Measurements from ENCODE around the gene C1QL4.
"Not testable (repeated sequence)": the region's sequence is repeated elsewhere in the genome, so short reads cannot be mapped to it uniquely, and the experiment has no call there.

The C1QL4 gene

GRCh38 chr12:49336645-49337584, at the start of gene C1QL4:
TSS of gene C1QL4 (minus strand) at chr12:49337188. CDS start at chr12:49336477, 711 bp downstream.
- H3K4me3 ChIP-seq (ENCODE audit: control insufficient read depth, low read depth, low read length), result peak within 1 kb of the TSS; percentile 37
- DNase-seq (ENCODE audit: low read depth), result peak; percentile 48
- TF ChIP-seq CTCF (conservative IDR thresholded peaks at IDR 0.05; ENCODE audit: control insufficient read depth, insufficient read depth, low read depth, low read length), result peak; percentile 66

- DNase-seq (ENCODE audit: low read depth), result not testable (repeated sequence)
Observed at GRCh38 chr12:49380184-49380583, 43.2 kb upstream of the C1QL4 start.

GRCh38 chr12:49377386-49377785, 40.4 kb upstream of the C1QL4 start:
- no peak for TF ChIP-seq CTCF (conservative IDR thresholded peaks at IDR 0.05; ENCODE audit: control insufficient read depth, insufficient read depth, low read depth, low read length)
- H3K4me3 ChIP-seq (ENCODE audit: control insufficient read depth, low read depth, low read length), result no peak overlapping the region
- DNase-seq (ENCODE audit: low read depth), result no peak

More at GRCh38 chr12:49380184-49380583, 43.2 kb upstream of the C1QL4 start:
- not testable (repeated sequence) for H3K4me3 ChIP-seq (ENCODE audit: control insufficient read depth, low read depth, low read length)

GRCh38 chr12:49375406-49375805, 38.4 kb upstream of the C1QL4 start:
- no peak for DNase-seq (ENCODE audit: low read depth)
- no peak for TF ChIP-seq CTCF (conservative IDR thresholded peaks at IDR 0.05; ENCODE audit: control insufficient read depth, insufficient read depth, low read depth, low read length)
- no peak overlapping the region for H3K4me3 ChIP-seq (ENCODE audit: control insufficient read depth, low read depth, low read length)

- H3K4me3 ChIP-seq (ENCODE audit: control insufficient read depth, low read depth, low read length), result no peak overlapping the region
- no peak for DNase-seq (ENCODE audit: low read depth)
- TF ChIP-seq CTCF (conservative IDR thresholded peaks at IDR 0.05; ENCODE audit: control insufficient read depth, insufficient read depth, low read depth, low read length), result no peak
Observed at GRCh38 chr12:49370539-49370938, 33.6 kb upstream of the C1QL4 start.

GRCh38 chr12:49369411-49370145, 32.6 kb upstream of the C1QL4 start:
- H3K4me3 ChIP-seq (ENCODE audit: control insufficient read depth, low read depth, low read length), result no peak overlapping the region
- TF ChIP-seq CTCF (conservative IDR thresholded peaks at IDR 0.05; ENCODE audit: control insufficient read depth, insufficient read depth, low read depth, low read length), result peak; percentile 53
- DNase-seq (ENCODE audit: low read depth), result peak; percentile 59

- no peak for TF ChIP-seq CTCF (conservative IDR thresholded peaks at IDR 0.05; ENCODE audit: control insufficient read depth, insufficient read depth, low read depth, low read length)
- peak overlapping the region; percentile 69 for H3K4me3 ChIP-seq (ENCODE audit: control insufficient read depth, low read depth, low read length)
- no peak for DNase-seq (ENCODE audit: low read depth)
Observed at GRCh38 chr12:49368240-49368600, 31.2 kb upstream of the C1QL4 start.
